H1 (cell line): ENCODE measurements around the gene ACTR8. TPM values are rescaled to one million over a fixed set of nuclear protein-coding genes. Genes with fewer than 3 reads are reported as not detected.

Experiments used
- CTCF ChIA-PET: fragments of 300-600 bp; sonication (Branson Sonifier 250); formaldehyde crosslinking; loops from one replicate; lab custom pipeline; 2021; ENCODE audit not compliant: partially characterized antibody; lab: Charles Lee
- POLR2A ChIA-PET: fragments of 300-600 bp; sonication (Branson Sonifier 250); formaldehyde crosslinking; loops from one replicate; lab custom pipeline; 2021; ENCODE audit warnings: inconsistent platforms; ENCODE audit not compliant: partially characterized antibody; lab: Charles Lee
- DNase-seq, 2 experiments: peaks; one replicate each; pipeline versions ENCODE4 v3.0.0 to v3.0.0-alpha.2; 2010 to 2022; ENCODE audit warnings: low spot score in 2 of 2, low read depth in 1 of 2, mixed read lengths in 1 of 2
- FAIRE-seq: peaks from 2 replicates; lab custom pipeline; 2011; peaks lifted over from hg19 to GRCh38; lab: Jason Lieb, UNC
- H2AFZ ChIP-seq: 2 replicates; pipeline ENCODE4 v1.8.1; 2012; ENCODE audit warnings: low read length, inconsistent platforms
- H2AK5ac ChIP-seq: 2 replicates; pipeline ENCODE4 v1.6.1; 2013; ENCODE audit warnings: low read depth, low read length
- H2BK120ac ChIP-seq: replicated peaks from 2 replicates; pipeline ENCODE3; 2013; ENCODE audit warnings: low read depth, low read length, inconsistent platforms
- H2BK12ac ChIP-seq: 2 replicates; pipeline ENCODE4 v1.6.1; 2013; ENCODE audit warnings: low read depth, low read length
- H2BK15ac ChIP-seq: 2 replicates; pipeline ENCODE4 v1.6.1; 2013; ENCODE audit warnings: low read length
- H2BK20ac ChIP-seq: 2 replicates; pipeline ENCODE4 v1.6.1; 2013; ENCODE audit warnings: low read length
- H2BK5ac ChIP-seq: 2 replicates; pipeline ENCODE4 v1.6.1; 2013; ENCODE audit warnings: low read depth, low read length
- H3K14ac ChIP-seq: 2 replicates; pipeline ENCODE4 v1.6.1; 2013; ENCODE audit warnings: inconsistent platforms; ENCODE audit not compliant: insufficient read length
- H3K18ac ChIP-seq: 2 replicates; pipeline ENCODE4 v1.6.1; 2013; ENCODE audit warnings: low read length; ENCODE audit errors: extremely low read depth
- H3K23ac ChIP-seq: 2 replicates; pipeline ENCODE4 v1.6.1; 2013; ENCODE audit warnings: inconsistent platforms; ENCODE audit not compliant: insufficient read length
- H3K23me2 ChIP-seq: 2 replicates; pipeline ENCODE4 v1.6.1; 2013; ENCODE audit warnings: low read depth, low read length
- H3K27ac ChIP-seq: 2 replicates; pipeline ENCODE4 v1.6.1; 2011; ENCODE audit warnings: low read depth, low read length, inconsistent platforms
- H3K27me3 ChIP-seq, 4 experiments: replicated peaks in 1 of 4; 1 replicate in 1 of 4; 2 replicates in 3 of 4; pipeline versions ENCODE4 v1.6.1 to v1.8.1; 2011 to 2013; ENCODE audit warnings: low read length in 3 of 4, mild to moderate bottlenecking in 3 of 4, inconsistent platforms in 2 of 4, mixed read lengths in 2 of 4, moderate library complexity in 1 of 4; ENCODE audit not compliant: control insufficient read depth in 3 of 4, insufficient read depth in 3 of 4; ENCODE audit errors: extremely low read depth in 1 of 4
- H3K36me3 ChIP-seq, 4 experiments: 2 replicates each; pipeline versions ENCODE4 v1.6.1 to v1.8.1; 2011 to 2013; ENCODE audit warnings: mild to moderate bottlenecking in 4 of 4, low read length in 3 of 4, moderate library complexity in 2 of 4, control low read depth in 1 of 4, inconsistent platforms in 1 of 4; ENCODE audit not compliant: insufficient read depth in 4 of 4, control insufficient read depth in 2 of 4
- H3K4ac ChIP-seq: replicated peaks from 2 replicates; pipeline ENCODE3; 2013; ENCODE audit warnings: low read length, low read depth, mixed read lengths, inconsistent platforms; ENCODE audit not compliant: insufficient read length
- H3K4me1 ChIP-seq, 4 experiments: replicated peaks in 1 of 4; 1 replicate in 1 of 4; 2 replicates in 3 of 4; pipeline versions ENCODE4 v1.6.1 to v1.8.1; 2011 to 2013; ENCODE audit warnings: low read length in 3 of 4, inconsistent platforms in 2 of 4, mixed read lengths in 1 of 4; ENCODE audit not compliant: insufficient read depth in 4 of 4, control insufficient read depth in 3 of 4
- H3K4me2 ChIP-seq, 2 experiments: 2 replicates each; pipeline versions ENCODE4 v1.6.1 to v1.8.1; 2011 to 2013; ENCODE audit warnings: low read depth in 2 of 2, low read length in 2 of 2, control low read depth in 1 of 2, inconsistent platforms in 1 of 2, mild to moderate bottlenecking in 1 of 2; ENCODE audit not compliant: insufficient read depth in 1 of 2
- H3K4me3 ChIP-seq, 4 experiments: fragments of 200-600, 300-600 bp in 1 of 4; sonication (generic), shearing (Covaris generic), sonication (Bioruptor Twin) in 1 of 4; 2 replicates each; pipeline versions ENCODE4 v1.5.1 to v1.8.1; 2011 to 2016; ENCODE audit warnings: low read length in 4 of 4, low read depth in 3 of 4, control low read depth in 2 of 4, inconsistent platforms in 2 of 4, mild to moderate bottlenecking in 2 of 4, mixed read lengths in 1 of 4, moderate library complexity in 1 of 4; ENCODE audit not compliant: insufficient read depth in 2 of 4; ENCODE audit errors: extremely low read depth in 1 of 4
- H3K56ac ChIP-seq: replicated peaks from 2 replicates; pipeline ENCODE3; 2013; ENCODE audit warnings: low read depth, mild to moderate bottlenecking, mixed read lengths, low read length, inconsistent platforms; ENCODE audit not compliant: insufficient read length
- H3K79me1 ChIP-seq: 2 replicates; pipeline ENCODE4 v1.6.1; 2013; ENCODE audit warnings: low read depth, low read length, control low read depth
- H3K79me2 ChIP-seq, 2 experiments: 2 replicates each; pipeline versions ENCODE4 v1.6.1 to v1.8.1; 2012 to 2013; ENCODE audit warnings: low read length in 2 of 2, mild to moderate bottlenecking in 2 of 2, inconsistent platforms in 1 of 2; ENCODE audit not compliant: insufficient read depth in 2 of 2, control insufficient read depth in 1 of 2
- H3K9ac ChIP-seq, 4 experiments: replicated peaks in 1 of 4; 1 replicate in 1 of 4; 2 replicates in 3 of 4; pipeline versions ENCODE4 v1.6.1 to v1.8.1; 2011 to 2013; ENCODE audit warnings: low read depth in 3 of 4, low read length in 3 of 4, control low read depth in 2 of 4, mild to moderate bottlenecking in 2 of 4, moderate library complexity in 2 of 4, inconsistent platforms in 1 of 4; ENCODE audit errors: extremely low read depth in 1 of 4
- H3K9me3 ChIP-seq, 2 experiments: 2 replicates each; pipeline versions ENCODE4 v1.6.1 to v1.8.1; 2012 to 2013; ENCODE audit warnings: mild to moderate bottlenecking in 2 of 2, moderate library complexity in 2 of 2, control low read depth in 1 of 2, inconsistent platforms in 1 of 2, low read depth in 1 of 2, low read length in 1 of 2, mixed read lengths in 1 of 2; ENCODE audit not compliant: insufficient read depth in 2 of 2
- H4K20me1 ChIP-seq, 2 experiments: replicated peaks in 1 of 2; 2 replicates each; pipeline versions ENCODE3 to v1.8.1; 2011 to 2013; ENCODE audit warnings: inconsistent platforms in 2 of 2, low read length in 2 of 2, mild to moderate bottlenecking in 1 of 2; ENCODE audit not compliant: insufficient read depth in 2 of 2, control insufficient read depth in 1 of 2
- H4K5ac ChIP-seq: 2 replicates; pipeline ENCODE4 v1.6.1; 2013; ENCODE audit warnings: low read length, low read depth, mixed read lengths, inconsistent platforms; ENCODE audit not compliant: insufficient read length
- H4K8ac ChIP-seq: 2 replicates; pipeline ENCODE4 v1.8.0; 2013; ENCODE audit warnings: mild to moderate bottlenecking, moderate library complexity, low read length, inconsistent platforms; ENCODE audit not compliant: insufficient read depth; ENCODE audit errors: extremely low read depth
- H4K91ac ChIP-seq: replicated peaks from 2 replicates; pipeline ENCODE3; 2013; ENCODE audit warnings: low read length, mixed read lengths, inconsistent platforms; ENCODE audit not compliant: insufficient read length
- GTF2F1 ChIP-seq: IDR thresholded peaks from 2 replicates; pipeline ENCODE4 v1.6.1; 2012; ENCODE audit warnings: low read depth, low read length, improper control_type of control experiment, borderline replicate concordance
- WGBS, 2 experiments: shearing (Covaris generic) in 1 of 2; methylation state at CpG; one replicate each; pipeline versions ENCODE4 v1.1.6 to v1.1.7; 2013 to 2015; ENCODE audit warnings: low lambda C conversion rate in 2 of 2, mixed read lengths in 2 of 2, inconsistent platforms in 1 of 2, low coverage in 1 of 2, missing lambda C conversion rate in 1 of 2; ENCODE audit not compliant: insufficient replicate concordance in 2 of 2, insufficient coverage in 1 of 2, insufficient read length in 1 of 2; ENCODE audit errors: extremely low coverage in 1 of 2, missing lambda C conversion rate in 1 of 2; 5-methylcytosine and 5-hydroxymethylcytosine counted together
- polyA plus RNA-seq, 7 experiments: library from polyadenylated mRNA; depleted of rRNA in 3 of 7; stranded (reverse) in 5 of 7; unstranded in 2 of 7; fragments of >200 nt in 5 of 7; fragments of 200-250 nt in 2 of 7; gene quantifications; 1 replicate in 5 of 7; 2 replicates in 1 of 7; 4 replicates in 1 of 7; pipeline versions ENCODE4 v1.2.1 to v1.2.3, GENCODE V29; 2011 to 2013; ENCODE audit warnings: missing spikeins in 2 of 7, mixed read lengths in 2 of 7
- total RNA-seq: library from RNA; stranded (reverse); fragmentation: NEBNext Ultra II Directional; extraction: Animal tissue kit (Norgen Biotek cat#: 25700); gene quantifications from 2 replicates; pipeline ENCODE4 v1.2.1, GENCODE V29; 2021

Gene ACTR8
- total and polyA plus RNA-seq, 2 of the 8 experiments (the other 6 are each of a cell fraction or from before 2014, with no cell fraction given), result 8.3 to 26.9 TPM

- Histone ChIP-seq H2BK5ac (no peak overlapping the region), H3K4ac (no peak overlapping the region), H3K27me3 (peaks cover 3 to 16% (median 9%) of the 10 kb centered on the region in 4 experiments), H4K5ac (peak overlapping the region; percentile 18), H4K20me1 (peaks cover 0 to 2% of the 10 kb centered on the region in 2 experiments), H4K8ac (no peak overlapping the region; the same call in 1 of the 2 replicates), H3K56ac (no peak overlapping the region), H2AK5ac (no peak overlapping the region; the same call in 1 of the 2 replicates), H2BK12ac (peak overlapping the region; percentile 68; the same call in 1 of the 2 replicates), H3K4me3 (no peak overlapping the region), H3K14ac (no peak overlapping the region), H3K23ac (no peak overlapping the region), H2BK20ac (peak overlapping the region; percentile 69; the same call in 1 of the 2 replicates), H3K79me2 (0 out of 4 replicates have a peak, but pooled peaks cover 0 to 3% of the 10 kb centered on the region in 2 experiments), H3K36me3 (peaks cover 0 to 6% (median 0%) of the 10 kb centered on the region in 4 experiments; a peak in 1 of 8 replicates), H3K9ac (peak overlapping the region in 2 of 4 experiments; percentile 7 to 17; a peak in 1 of 7 replicates), H3K23me2 (peaks cover 10% of the 10 kb centered on the region), H3K4me2 (peak overlapping the region; percentile 5 to 52; a peak in 2 of 4 replicates), H2BK15ac (peak overlapping the region; percentile 72; the same call in 1 of the 2 replicates), H3K27ac (no peak overlapping the region), H3K18ac (no peak overlapping the region; the same call in 1 of the 2 replicates), H3K4me1 (peaks cover 19 to 30% (median 22%) of the 10 kb centered on the region in 4 experiments), H4K91ac (peak overlapping the region; percentile 71), H2BK120ac (peak overlapping the region; percentile 30), H2AFZ (no peak overlapping the region), H3K9me3 (no peaks in the 10 kb centered on the region), H3K79me1 (peaks cover 12% of the 10 kb centered on the region)
- FAIRE-seq (no peak), DNase-seq (no peak)
- 80% methylated on average over 10 of the region's 10 CpGs; no CpG with 5 or more reads in 1 of the 2 experiments for WGBS, 2 experiments
- POLR2A ChIA-PET, result interaction anchor here (0.5 to 1.9 kb wide), 8 partner anchors 10 to 401 kb away, joined by 3 to 6 read pairs (median 4); no protein-coding TSS in a partner anchor
- TF ChIP-seq GTF2F1, result no peak
- CTCF ChIA-PET, result interaction anchor here (1.0 to 3.5 kb wide), 4 partner anchors 9 to 16 kb away, joined by 4 to 23 read pairs (median 6); no protein-coding TSS in a partner anchor
Observed at GRCh38 chr3:53843195-53844177, 38.5 kb downstream of the ACTR8 start.
